ENCODE measurements around the gene ZNF740. TPM values are rescaled to one million over a fixed set of nuclear protein-coding genes. Genes with fewer than 3 reads are reported as not detected.

Gene ZNF740
- polyA plus RNA-seq, 1 donor (not counting 4 experiments of a cell fraction or from before 2014, with no cell fraction given), result 11.8 TPM

DNA sequence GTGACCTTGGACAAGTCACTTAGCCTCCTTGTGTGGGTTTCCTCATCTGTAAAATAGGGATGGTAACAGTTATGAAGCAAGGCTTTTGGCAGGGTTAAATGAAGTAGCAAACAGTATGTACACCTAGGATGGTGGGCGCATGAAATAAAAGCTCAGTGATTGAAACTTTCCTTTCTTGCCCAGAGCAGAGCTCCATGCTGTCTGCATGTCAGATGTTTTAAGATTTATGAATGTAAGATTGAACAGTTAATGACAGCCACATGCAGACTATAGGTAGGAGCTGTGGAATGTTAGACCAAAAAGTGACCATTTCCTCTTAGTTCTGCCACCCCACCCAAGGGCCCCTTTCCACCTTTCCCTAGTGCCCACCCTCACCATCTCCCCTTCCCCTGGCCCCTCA is 14.5 kb downstream of the ZNF740 start:
- no peaks in the 10 kb centered on the region for H3K79me2 ChIP-seq (ENCODE audit: control insufficient read depth, insufficient read depth, low read length)
- no peaks in the 10 kb centered on the region for H4K20me1 ChIP-seq (ENCODE audit: control insufficient read depth, extremely low read depth, insufficient read depth, low read length)
- H3K4me3 ChIP-seq (ENCODE audit: control insufficient read depth in 2 of 3, extremely low read depth in 1 of 3, insufficient read depth in 2 of 3, low read depth in 1 of 3, low read length in 3 of 3), result no peak overlapping the region
- H3K9me3 ChIP-seq (ENCODE audit: control insufficient read depth, low read depth, low read length), result no peaks in the 10 kb centered on the region
- no peak overlapping the region for H2AFZ ChIP-seq (ENCODE audit: control insufficient read depth, low read length)
- no peak overlapping the region for H3K9ac ChIP-seq (ENCODE audit: control insufficient read depth, extremely low read depth, insufficient read depth, low read length)
- TF ChIP-seq, protein P1, sequence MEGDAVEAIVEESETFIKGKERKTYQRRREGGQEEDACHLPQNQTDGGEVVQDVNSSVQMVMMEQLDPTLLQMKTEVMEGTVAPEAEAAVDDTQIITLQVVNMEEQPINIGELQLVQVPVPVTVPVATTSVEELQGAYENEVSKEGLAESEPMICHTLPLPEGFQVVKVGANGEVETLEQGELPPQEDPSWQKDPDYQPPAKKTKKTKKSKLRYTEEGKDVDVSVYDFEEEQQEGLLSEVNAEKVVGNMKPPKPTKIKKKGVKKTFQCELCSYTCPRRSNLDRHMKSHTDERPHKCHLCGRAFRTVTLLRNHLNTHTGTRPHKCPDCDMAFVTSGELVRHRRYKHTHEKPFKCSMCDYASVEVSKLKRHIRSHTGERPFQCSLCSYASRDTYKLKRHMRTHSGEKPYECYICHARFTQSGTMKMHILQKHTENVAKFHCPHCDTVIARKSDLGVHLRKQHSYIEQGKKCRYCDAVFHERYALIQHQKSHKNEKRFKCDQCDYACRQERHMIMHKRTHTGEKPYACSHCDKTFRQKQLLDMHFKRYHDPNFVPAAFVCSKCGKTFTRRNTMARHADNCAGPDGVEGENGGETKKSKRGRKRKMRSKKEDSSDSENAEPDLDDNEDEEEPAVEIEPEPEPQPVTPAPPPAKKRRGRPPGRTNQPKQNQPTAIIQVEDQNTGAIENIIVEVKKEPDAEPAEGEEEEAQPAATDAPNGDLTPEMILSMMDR (optimal IDR thresholded peaks at IDR 0.05 in 1 of 3, IDR thresholded peaks at IDR 0.05 in 1 of 3, conservative IDR thresholded peaks at IDR 0.05 in 1 of 3; ENCODE audit: extremely low read depth in 1 of 3, insufficient read depth in 2 of 3, low read length in 3 of 3), result no peak
- TF ChIP-seq EZH2 (IDR thresholded peaks at IDR 0.05; ENCODE audit: low read length), result no peak
- peaks cover 0 to 3% of the 10 kb centered on the region in 2 experiments for H3K36me3 ChIP-seq (ENCODE audit: control insufficient read depth in 2 of 2, extremely low read depth in 1 of 2, insufficient read depth in 2 of 2, low read length in 2 of 2)
- dilution Hi-C loops (cut with MboI; ENCODE audit: extremely low pct_ligation_motif_present, low sequenced_read_pairs), result no loop called here
- no peaks in the 10 kb centered on the region for H3K27me3 ChIP-seq (ENCODE audit: control insufficient read depth, extremely low read depth, insufficient read depth, low read length)
- no peaks in the 10 kb centered on the region for H3K9me1 ChIP-seq (ENCODE audit: control insufficient read depth, extremely low read depth, insufficient read depth, low read length)
- H3K27ac ChIP-seq (ENCODE audit: control insufficient read depth, insufficient read depth, low read length), result no peak overlapping the region
- H3K4me1 ChIP-seq (ENCODE audit: control insufficient read depth, extremely low read depth, insufficient read depth, low read length), result peaks cover 2% of the 10 kb centered on the region
- no peak overlapping the region for H3K4me2 ChIP-seq (ENCODE audit: control insufficient read depth, extremely low read depth, insufficient read depth, low read depth, low read length)
- no peak for DNase-seq (ENCODE audit: low read depth, low spot score)
- FAIRE-seq, result no peak

DNA sequence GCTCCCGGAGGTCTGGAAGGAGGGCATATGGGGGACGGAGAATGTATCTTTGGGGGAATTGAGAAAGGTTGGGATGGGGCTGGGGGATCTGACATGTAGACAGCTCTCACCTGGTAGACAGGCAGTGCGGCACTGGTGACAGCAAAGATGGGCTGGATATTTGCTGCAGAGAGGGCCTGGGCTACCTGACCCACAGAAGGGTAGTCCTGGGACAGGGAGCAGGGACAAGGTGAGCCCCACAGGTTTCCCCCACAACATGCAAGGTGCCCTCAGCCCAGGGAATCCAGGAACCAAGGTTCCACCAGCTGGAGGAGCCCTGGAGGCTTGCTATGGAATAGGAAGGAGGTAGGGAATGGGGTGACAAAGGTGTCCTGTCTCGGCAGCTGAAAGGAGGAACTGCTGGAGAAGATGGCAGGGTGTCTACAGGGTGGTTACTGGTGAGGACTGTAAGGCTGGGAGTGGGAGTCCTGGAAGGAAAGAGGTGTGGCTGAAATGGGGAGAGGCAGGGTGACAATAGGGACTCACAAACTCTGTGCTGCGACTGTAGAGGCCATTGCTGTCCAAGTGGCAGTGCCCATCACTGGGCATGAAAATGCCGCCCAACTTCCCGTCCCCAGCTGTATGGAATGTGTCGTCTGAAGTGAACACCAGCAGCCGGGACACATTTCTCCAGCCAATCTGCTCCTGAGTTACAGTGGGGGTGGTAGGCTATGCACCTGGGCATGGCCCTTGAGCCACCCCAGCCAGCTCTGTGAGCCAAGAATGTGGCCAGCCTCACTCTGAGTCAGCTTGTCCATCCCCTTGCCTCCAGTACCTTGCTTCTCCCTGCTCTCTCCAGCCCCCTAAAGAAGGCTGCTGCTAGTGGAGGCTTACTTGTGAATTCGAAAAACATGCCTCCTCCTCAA is 15.2 kb downstream of the ZNF740 start:
- peaks cover 2% of the 10 kb centered on the region for H3K4me1 ChIP-seq (ENCODE audit: control insufficient read depth, extremely low read depth, insufficient read depth, low read length)
- H2AFZ ChIP-seq (ENCODE audit: control insufficient read depth, low read length), result no peak overlapping the region
- no peak overlapping the region for H3K27ac ChIP-seq (ENCODE audit: control insufficient read depth, insufficient read depth, low read length)
- no peak overlapping the region for H3K9ac ChIP-seq (ENCODE audit: control insufficient read depth, extremely low read depth, insufficient read depth, low read length)
- TF ChIP-seq, protein P1 (optimal IDR thresholded peaks at IDR 0.05 in 1 of 3, IDR thresholded peaks at IDR 0.05 in 1 of 3, conservative IDR thresholded peaks at IDR 0.05 in 1 of 3; ENCODE audit: extremely low read depth in 1 of 3, insufficient read depth in 2 of 3, low read length in 3 of 3), result no peak
- TF ChIP-seq EZH2 (IDR thresholded peaks at IDR 0.05; ENCODE audit: low read length), result no peak
- DNase-seq (ENCODE audit: low read depth, low spot score), result no peak
- dilution Hi-C loops (cut with MboI; ENCODE audit: extremely low pct_ligation_motif_present, low sequenced_read_pairs), result no loop called here
- no peaks in the 10 kb centered on the region for H3K9me1 ChIP-seq (ENCODE audit: control insufficient read depth, extremely low read depth, insufficient read depth, low read length)
- H4K20me1 ChIP-seq (ENCODE audit: control insufficient read depth, extremely low read depth, insufficient read depth, low read length), result no peaks in the 10 kb centered on the region
- no peaks in the 10 kb centered on the region for H3K27me3 ChIP-seq (ENCODE audit: control insufficient read depth, extremely low read depth, insufficient read depth, low read length)
- H3K9me3 ChIP-seq (ENCODE audit: control insufficient read depth, low read depth, low read length), result no peaks in the 10 kb centered on the region
- peaks cover 0 to 3% of the 10 kb centered on the region in 2 experiments for H3K36me3 ChIP-seq (ENCODE audit: control insufficient read depth in 2 of 2, extremely low read depth in 1 of 2, insufficient read depth in 2 of 2, low read length in 2 of 2)
- no peak for FAIRE-seq
- no peaks in the 10 kb centered on the region for H3K79me2 ChIP-seq (ENCODE audit: control insufficient read depth, insufficient read depth, low read length)
- H3K4me2 ChIP-seq (ENCODE audit: control insufficient read depth, extremely low read depth, insufficient read depth, low read depth, low read length), result no peak overlapping the region
- H3K4me3 ChIP-seq (ENCODE audit: control insufficient read depth in 2 of 3, extremely low read depth in 1 of 3, insufficient read depth in 2 of 3, low read depth in 1 of 3, low read length in 3 of 3), result no peak overlapping the region
